GM18861 (cell line): ENCODE results near the gene CXCR5.

ENCODE experiments used
- ATAC-seq: cut with Tn5 transposase; IDR thresholded peaks from one replicate; pipeline ENCODE4 v1.9.1; 2021; ENCODE audit not compliant: unreplicated experiment

The CXCR5 gene

GRCh38 chr11:118912742-118913410, 29.2 kb downstream of the CXCR5 start:
- ATAC-seq, result no peak

GRCh38 chr11:118913411-118914125, 29.9 kb downstream of the CXCR5 start:
- no peak for ATAC-seq

GRCh38 chr11:118914178-118914918, 30.7 kb downstream of the CXCR5 start:
- ATAC-seq, result no peak

- ATAC-seq, result no peak
These were observed 31.3 kb downstream of the CXCR5 start for GRCh38 chr11:118914987-118915386.

GRCh38 chr11:118915396-118915795, 31.7 kb downstream of the CXCR5 start:
- ATAC-seq, result no peak

GRCh38 chr11:118915941-118916841, 32.5 kb downstream of the CXCR5 start:
- ATAC-seq, result no peak

GRCh38 chr11:118916842-118917388, 33.2 kb downstream of the CXCR5 start:
- no peak for ATAC-seq

GRCh38 chr11:118917481-118918127, 33.9 kb downstream of the CXCR5 start:
- no peak for ATAC-seq

- ATAC-seq, result no peak
These were observed 34.5 kb downstream of the CXCR5 start for GRCh38 chr11:118918128-118918685.

- no peak for ATAC-seq
These were observed 35.1 kb downstream of the CXCR5 start for GRCh38 chr11:118918686-118919280.

GRCh38 chr11:118921121-118921928, 37.6 kb downstream of the CXCR5 start:
- no peak for ATAC-seq

- ATAC-seq, result no peak
These were observed 38.4 kb downstream of the CXCR5 start for GRCh38 chr11:118921929-118922744.

- no peak for ATAC-seq
These were observed 39.3 kb downstream of the CXCR5 start for GRCh38 chr11:118922745-118923627.

GRCh38 chr11:118923721-118924587, 40.3 kb downstream of the CXCR5 start:
- no peak for ATAC-seq
